SK-N-SH (cell line): ENCODE results near the gene SLC25A47. TPM values are rescaled to one million over a fixed set of nuclear protein-coding genes. Genes with fewer than 3 reads are reported as not detected.

Experiments
- CTCF ChIA-PET: fragments of 300-600, 350-600 bp; formaldehyde crosslinking; extraction: SDS; loops from one replicate; lab custom pipeline; 2021; lab: Yijun Ruan, JAX
- POLR2A ChIA-PET: fragments of 350-600 bp; sonication (Branson Sonifier 250); formaldehyde crosslinking; extraction: SDS; loops from one replicate; lab custom pipeline; 2020; ENCODE audit warnings: antibody characterized with exemption, inconsistent platforms; lab: Yijun Ruan, JAX
- DNase-seq: peaks from one replicate; pipeline ENCODE4 v3.0.0; 2012
- H2AFZ ChIP-seq: fragments of 200-600 bp; sonication (generic); 2 replicates; pipeline ENCODE4 v1.8.1; 2016; ENCODE audit warnings: antibody characterized with exemption, mild to moderate bottlenecking, low read depth
- H3F3A ChIP-seq: fragments of 200-600 bp; sonication (generic); replicated peaks from 2 replicates; pipeline ENCODE3; 2016; ENCODE audit warnings: antibody characterized with exemption, mild to moderate bottlenecking; ENCODE audit not compliant: insufficient read depth
- H3K27ac ChIP-seq, 2 experiments: fragments of 200-500 bp in 1 of 2; fragments of 200-600 bp in 1 of 2; sonication (Bioruptor generic) in 1 of 2; sonication (generic), shearing (Covaris generic) in 1 of 2; 2 replicates each; pipeline versions ENCODE4 v1.5.1 to v1.6.1; 2014 to 2016; ENCODE audit warnings: low read depth in 2 of 2, inconsistent platforms in 1 of 2, low read length in 1 of 2, mild to moderate bottlenecking in 1 of 2, mixed read lengths in 1 of 2
- H3K27me3 ChIP-seq: fragments of 200-600 bp; sonication (generic), shearing (Covaris generic); 2 replicates; pipeline ENCODE4 v1.6.1; 2016; ENCODE audit warnings: mixed run types; ENCODE audit not compliant: insufficient read depth
- H3K36me3 ChIP-seq, 2 experiments: fragments of 200-500 bp in 1 of 2; fragments of 200-600 bp in 1 of 2; sonication (Bioruptor generic) in 1 of 2; sonication (generic) in 1 of 2; replicated peaks in 1 of 2; 2 replicates each; pipeline versions ENCODE3 to v1.5.1; 2014 to 2016; ENCODE audit warnings: low read length in 1 of 2, mild to moderate bottlenecking in 1 of 2; ENCODE audit not compliant: insufficient read depth in 2 of 2, control insufficient read depth in 1 of 2
- H3K4me1 ChIP-seq, 2 experiments: fragments of 200-500 bp in 1 of 2; fragments of 200-600 bp in 1 of 2; sonication (Bioruptor generic) in 1 of 2; sonication (generic), shearing (Covaris generic) in 1 of 2; 2 replicates each; pipeline versions ENCODE4 v1.5.1 to v1.6.1; 2014 to 2016; ENCODE audit warnings: low read depth in 1 of 2, low read length in 1 of 2, mixed run types in 1 of 2; ENCODE audit not compliant: insufficient read depth in 2 of 2, control insufficient read depth in 1 of 2
- H3K4me2 ChIP-seq: fragments of 200-600 bp; sonication (generic), shearing (Covaris generic); 2 replicates; pipeline ENCODE4 v1.6.1; 2017; ENCODE audit warnings: mixed run types
- H3K4me3 ChIP-seq, 2 experiments: fragments of 200-500 bp in 1 of 2; fragments of 200-600 bp in 1 of 2; sonication (Bioruptor generic) in 1 of 2; sonication (generic), shearing (Covaris generic) in 1 of 2; 2 replicates each; pipeline versions ENCODE4 v1.5.1 to v1.8.1; 2014 to 2016; ENCODE audit warnings: low read depth in 2 of 2, inconsistent platforms in 1 of 2, low read length in 1 of 2, mild to moderate bottlenecking in 1 of 2, mixed read lengths in 1 of 2, moderate library complexity in 1 of 2
- H3K79me2 ChIP-seq: fragments of 200-600 bp; sonication (generic); 2 replicates; pipeline ENCODE4 v1.8.1; 2017; ENCODE audit warnings: mild to moderate bottlenecking; ENCODE audit not compliant: insufficient read depth
- H3K9ac ChIP-seq: fragments of 200-600 bp; sonication (generic); 2 replicates; pipeline ENCODE4 v1.6.1; 2017; ENCODE audit warnings: mixed run types
- H3K9me2 ChIP-seq: fragments of 200-600 bp; sonication (generic); 2 replicates; pipeline ENCODE4 v1.6.1; 2017; ENCODE audit warnings: mixed run types
- H3K9me3 ChIP-seq: fragments of 200-600 bp; sonication (generic); 2 replicates; pipeline ENCODE4 v1.6.1; 2017; ENCODE audit warnings: mixed run types, mild to moderate bottlenecking, moderate library complexity
- H4K20me1 ChIP-seq: fragments of 200-600 bp; sonication (generic); 2 replicates; pipeline ENCODE4 v1.6.1; 2017; ENCODE audit warnings: mild to moderate bottlenecking, mixed run types; ENCODE audit not compliant: insufficient read depth
- ELF1 ChIP-seq: IDR thresholded peaks from 2 replicates; pipeline ENCODE4 v1.4.0; 2012
- EP300 ChIP-seq, 2 experiments: IDR thresholded peaks; 2 replicates each; pipeline versions ENCODE4 v1.4.0 to v1.6.1; 2012; ENCODE audit warnings: borderline replicate concordance in 1 of 2, low read depth in 1 of 2, low read length in 1 of 2
- EZH2phosphoT487 ChIP-seq: fragments of 200-600 bp; sonication (generic); IDR thresholded peaks from 2 replicates; pipeline ENCODE4 v1.6.1; 2017; ENCODE audit warnings: low read depth, mixed run types, mild to moderate bottlenecking, antibody characterized with exemption, moderate library complexity, borderline replicate concordance
- FOSL2 ChIP-seq: IDR thresholded peaks from 2 replicates; pipeline ENCODE4 v1.4.0; 2012; ENCODE audit warnings: low read depth, mild to moderate bottlenecking, moderate library complexity, borderline replicate concordance
- FOXJ3 ChIP-seq: sonication (generic); formaldehyde crosslinking; IDR thresholded peaks from 2 replicates; pipeline ENCODE4 v1.5.1; 2020; ENCODE audit warnings: mild to moderate bottlenecking, missing genetic modification reagents
- GABPA ChIP-seq: IDR thresholded peaks from 2 replicates; pipeline ENCODE4 v1.4.0; 2012; ENCODE audit warnings: low read depth, mild to moderate bottlenecking
- JUND ChIP-seq: IDR thresholded peaks from 2 replicates; pipeline ENCODE4 v1.4.0; 2012
- MXI1 ChIP-seq: IDR thresholded peaks from 2 replicates; pipeline ENCODE4 v1.6.1; 2012; ENCODE audit warnings: mild to moderate bottlenecking, low read depth, low read length, improper control_type of control experiment
- NFIC ChIP-seq: IDR thresholded peaks from 2 replicates; pipeline ENCODE4 v1.4.0; 2012; ENCODE audit warnings: borderline replicate concordance
- NRF1 ChIP-seq: IDR thresholded peaks from 2 replicates; pipeline ENCODE4 v1.6.1; 2012; ENCODE audit warnings: low read depth, mild to moderate bottlenecking, low read length
- POLR2AphosphoS5 ChIP-seq: IDR thresholded peaks from 2 replicates; pipeline ENCODE4 v1.6.1; 2012; ENCODE audit warnings: low read depth, low read length
- RAD21 ChIP-seq: IDR thresholded peaks from 2 replicates; pipeline ENCODE4 v1.6.1; 2012; ENCODE audit warnings: mild to moderate bottlenecking, low read length
- REST ChIP-seq: IDR thresholded peaks from 2 replicates; pipeline ENCODE4 v1.6.1; 2012; ENCODE audit warnings: mild to moderate bottlenecking, low read depth, low read length, moderate library complexity
- RFX5 ChIP-seq: IDR thresholded peaks from 2 replicates; pipeline ENCODE4 v1.6.1; 2012; ENCODE audit warnings: mild to moderate bottlenecking, improper control_type of control experiment, low read length
- RXRA ChIP-seq: IDR thresholded peaks from 2 replicates; pipeline ENCODE4 v1.4.0; 2012; ENCODE audit warnings: low read depth, mild to moderate bottlenecking, borderline replicate concordance
- TEAD4 ChIP-seq: IDR thresholded peaks from 2 replicates; pipeline ENCODE4 v1.4.0; 2012; ENCODE audit warnings: mild to moderate bottlenecking, borderline replicate concordance; ENCODE audit not compliant: insufficient read depth
- USF1 ChIP-seq: IDR thresholded peaks from 2 replicates; pipeline ENCODE4 v1.4.0; 2012; ENCODE audit warnings: low read depth, borderline replicate concordance
- USF2 ChIP-seq: fragments of 150-350 bp; IDR thresholded peaks from 2 replicates; pipeline ENCODE4 v1.6.1; 2017; ENCODE audit warnings: antibody characterized with exemption, low read length, low read depth, borderline replicate concordance
- YY1 ChIP-seq: IDR thresholded peaks from 2 replicates; pipeline ENCODE4 v1.4.0; 2012; ENCODE audit warnings: low read depth, mild to moderate bottlenecking
- ZBTB33 ChIP-seq: IDR thresholded peaks from 2 replicates; pipeline ENCODE4 v1.4.0; 2012; ENCODE audit warnings: low read depth, borderline replicate concordance
- WGBS: methylation state at CpG from one replicate; pipeline ENCODE4 v1.1.6; 2017; ENCODE audit warnings: low lambda C conversion rate; 5-methylcytosine and 5-hydroxymethylcytosine counted together
- polyA plus RNA-seq, 3 experiments: library from polyadenylated mRNA; depleted of rRNA; stranded (reverse); fragments of >200 nt; gene quantifications; 2 replicates each; pipeline ENCODE4 v1.2.3, GENCODE V29; 2012

The SLC25A47 gene
- not detected in 2 replicates for polyA plus RNA-seq (2012; rRNA removed)
- polyA plus RNA-seq (2012; cell fraction: cytosol; rRNA removed) = not detected in 2 replicates
- 0.06 TPM in 1 of 2 replicates, not detected in the other for polyA plus RNA-seq (2012; cell fraction: nucleus; rRNA removed)

GRCh38 chr14:100323121-100323941, at the start of gene SLC25A47:
Gene SLC25A47, plus strand, starts transcription at chr14:100323339. Its CDS starts 76 bp downstream, at chr14:100323415.
- CTCF ChIA-PET = no interaction called here
- Histone ChIP-seq H3K36me3 (no peaks in the 10 kb centered on the region), H3K9me3 (no peaks in the 10 kb centered on the region), H3K9me2 (no peaks in the 10 kb centered on the region), H3K4me1 (no peaks in the 10 kb centered on the region; a peak in 1 of 4 replicates), H3F3A (no peaks in the 10 kb centered on the region), H3K79me2 (no peaks in the 10 kb centered on the region), H3K9ac (no peak within 1 kb of the TSS), H3K27me3 (no peaks in the 10 kb centered on the region), H3K27ac (no peak within 1 kb of the TSS), H4K20me1 (no peaks in the 10 kb centered on the region), H3K4me2 (no peak within 1 kb of the TSS), H2AFZ (no peak within 1 kb of the TSS), H3K4me3 (no peak within 1 kb of the TSS)
- TF ChIP-seq USF1 = no peak
- no peak for TF ChIP-seq ELF1
- TF ChIP-seq POLR2AphosphoS5 = no peak
- TF ChIP-seq RXRA = no peak
- TF ChIP-seq REST = no peak
- TF ChIP-seq ZBTB33 = no peak
- TF ChIP-seq EZH2phosphoT487 = no peak
- no peak for TF ChIP-seq TEAD4
- no peak for TF ChIP-seq MXI1
- TF ChIP-seq RAD21 = no peak
- no peak for TF ChIP-seq FOSL2
- TF ChIP-seq USF2 = no peak
- no peak for TF ChIP-seq EP300 (IDR thresholded peaks at IDR 0.05; ENCODE audit: borderline replicate concordance in 1 of 2, low read depth in 1 of 2, low read length in 1 of 2)
- no peak for TF ChIP-seq NFIC
- no peak for TF ChIP-seq FOXJ3 (CRISPR knock-in tag)
- TF ChIP-seq RFX5 = no peak
- no peak for TF ChIP-seq NRF1
- TF ChIP-seq GABPA = no peak
- no peak for TF ChIP-seq YY1
- TF ChIP-seq JUND = no peak
- WGBS = 90% methylated on average over 8 of the region's 16 CpGs
- no peak for DNase-seq
- POLR2A ChIA-PET = no interaction called here
